ENCODE measurements around the gene ZEB1. TPM values are rescaled to one million over a fixed set of nuclear protein-coding genes. Genes with fewer than 3 reads are reported as not detected.
"Not testable (repeated sequence)": the region's sequence is repeated elsewhere in the genome, so short reads cannot be mapped to it uniquely, and the experiment has no call there.

ZEB1 gene
- total and polyA plus RNA-seq, 2 experiments from 2014 or later: 19.1 to 37.3 TPM

DNA sequence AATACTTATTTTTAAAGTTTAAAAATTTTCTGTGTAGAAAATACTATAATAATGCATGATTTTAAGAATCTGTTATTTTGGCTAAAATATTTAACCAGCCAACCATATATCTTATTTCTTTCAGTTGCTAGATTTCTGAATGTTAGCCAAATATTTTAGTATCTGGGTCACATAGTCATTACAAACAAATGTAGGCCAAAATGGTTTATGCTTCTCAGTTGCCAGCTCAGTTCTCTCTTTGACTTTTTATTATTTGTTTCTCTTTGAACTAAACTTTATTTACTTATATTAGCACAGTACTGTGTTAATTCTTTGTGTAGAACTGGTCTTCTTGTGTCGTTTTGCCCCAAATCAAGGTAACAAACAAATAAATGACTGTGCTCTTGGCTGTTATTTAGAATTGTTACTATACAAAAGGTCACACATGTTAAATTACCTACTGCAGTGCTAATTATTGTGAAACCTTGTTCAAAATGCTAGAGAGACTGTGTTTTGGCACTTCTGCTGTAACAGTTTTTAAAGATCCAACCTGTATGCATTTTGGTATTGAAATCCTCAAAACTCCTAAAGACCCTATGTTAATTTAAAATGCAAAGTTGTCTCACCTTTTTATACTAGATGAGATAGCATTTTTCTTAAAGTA lies 39.8 kb downstream of the ZEB1 start:
- H3K36me3 ChIP-seq: no peaks in the 10 kb centered on the region
- no peak overlapping the region for H3K27ac ChIP-seq
- TF ChIP-seq, protein P1, sequence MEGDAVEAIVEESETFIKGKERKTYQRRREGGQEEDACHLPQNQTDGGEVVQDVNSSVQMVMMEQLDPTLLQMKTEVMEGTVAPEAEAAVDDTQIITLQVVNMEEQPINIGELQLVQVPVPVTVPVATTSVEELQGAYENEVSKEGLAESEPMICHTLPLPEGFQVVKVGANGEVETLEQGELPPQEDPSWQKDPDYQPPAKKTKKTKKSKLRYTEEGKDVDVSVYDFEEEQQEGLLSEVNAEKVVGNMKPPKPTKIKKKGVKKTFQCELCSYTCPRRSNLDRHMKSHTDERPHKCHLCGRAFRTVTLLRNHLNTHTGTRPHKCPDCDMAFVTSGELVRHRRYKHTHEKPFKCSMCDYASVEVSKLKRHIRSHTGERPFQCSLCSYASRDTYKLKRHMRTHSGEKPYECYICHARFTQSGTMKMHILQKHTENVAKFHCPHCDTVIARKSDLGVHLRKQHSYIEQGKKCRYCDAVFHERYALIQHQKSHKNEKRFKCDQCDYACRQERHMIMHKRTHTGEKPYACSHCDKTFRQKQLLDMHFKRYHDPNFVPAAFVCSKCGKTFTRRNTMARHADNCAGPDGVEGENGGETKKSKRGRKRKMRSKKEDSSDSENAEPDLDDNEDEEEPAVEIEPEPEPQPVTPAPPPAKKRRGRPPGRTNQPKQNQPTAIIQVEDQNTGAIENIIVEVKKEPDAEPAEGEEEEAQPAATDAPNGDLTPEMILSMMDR (IDR thresholded peaks at IDR 0.05; ENCODE audit: low read depth, low read length): no peak
- peak in 1 of 2 donors; percentile 47 for DNase-seq (ENCODE audit: low read depth in 1 of 2, low spot score in 1 of 2)
- H3K4me1 ChIP-seq (ENCODE audit: low read depth): no peaks in the 10 kb centered on the region
- H3K4me3 ChIP-seq: no peak overlapping the region
- H3K9me3 ChIP-seq (ENCODE audit: low read depth): no peaks in the 10 kb centered on the region
- H3K27me3 ChIP-seq: no peaks in the 10 kb centered on the region

DNA sequence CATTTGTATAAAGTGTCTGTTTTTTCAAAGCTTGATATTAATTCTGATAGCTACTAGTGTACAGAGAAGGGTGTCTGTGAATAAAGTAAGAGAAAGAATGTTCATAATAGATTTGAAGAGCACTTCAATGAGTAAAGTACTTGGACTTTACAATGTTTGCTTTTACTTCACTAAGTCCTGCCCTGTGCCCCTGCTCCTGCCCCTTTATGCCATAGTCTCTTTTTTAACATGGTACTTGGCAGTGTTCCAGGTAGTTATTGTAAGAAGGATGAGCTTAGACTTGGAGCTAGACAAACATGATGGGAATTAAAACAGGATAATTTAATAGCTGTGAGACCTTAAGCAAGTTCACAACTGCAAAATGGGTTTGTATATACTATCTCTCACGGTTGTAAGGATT lies 41.0 kb downstream of the ZEB1 start:
- H3K27ac ChIP-seq: no peak overlapping the region
- no peaks in the 10 kb centered on the region for H3K36me3 ChIP-seq
- H3K4me3 ChIP-seq: no peak overlapping the region
- H3K4me1 ChIP-seq (ENCODE audit: low read depth): no peaks in the 10 kb centered on the region
- TF ChIP-seq, protein P1 (IDR thresholded peaks at IDR 0.05; ENCODE audit: low read depth, low read length): no peak
- no peak for DNase-seq (ENCODE audit: low read depth in 1 of 2, low spot score in 1 of 2)
- H3K9me3 ChIP-seq (ENCODE audit: low read depth): no peaks in the 10 kb centered on the region
- no peaks in the 10 kb centered on the region for H3K27me3 ChIP-seq

DNA sequence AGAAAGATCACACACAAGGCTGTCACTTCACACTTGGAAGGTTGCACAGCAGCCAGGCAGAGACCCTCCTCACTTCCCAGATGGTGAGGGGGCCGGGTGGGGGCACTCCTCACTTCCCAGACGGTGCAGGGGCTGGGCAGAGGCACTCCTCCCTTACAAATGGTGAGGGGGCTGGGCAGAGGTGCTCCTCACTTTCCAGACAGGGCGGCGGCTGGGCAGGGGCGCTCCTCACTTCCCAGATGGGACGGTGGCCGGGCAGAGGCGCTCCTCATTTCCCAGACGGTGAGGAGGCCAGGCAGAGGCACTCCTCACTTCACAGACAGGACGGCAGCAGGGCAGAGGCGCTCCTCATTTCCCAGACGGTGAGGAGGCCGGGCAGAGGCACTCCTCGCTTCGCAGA lies 42.5 kb downstream of the ZEB1 start:
- not testable (repeated sequence) for H3K36me3 ChIP-seq; H3K9me3 ChIP-seq (ENCODE audit: low read depth); H3K4me3 ChIP-seq; H3K27ac ChIP-seq; H3K27me3 ChIP-seq; DNase-seq (ENCODE audit: low read depth in 1 of 2, low spot score in 1 of 2); H3K4me1 ChIP-seq (ENCODE audit: low read depth)

DNA sequence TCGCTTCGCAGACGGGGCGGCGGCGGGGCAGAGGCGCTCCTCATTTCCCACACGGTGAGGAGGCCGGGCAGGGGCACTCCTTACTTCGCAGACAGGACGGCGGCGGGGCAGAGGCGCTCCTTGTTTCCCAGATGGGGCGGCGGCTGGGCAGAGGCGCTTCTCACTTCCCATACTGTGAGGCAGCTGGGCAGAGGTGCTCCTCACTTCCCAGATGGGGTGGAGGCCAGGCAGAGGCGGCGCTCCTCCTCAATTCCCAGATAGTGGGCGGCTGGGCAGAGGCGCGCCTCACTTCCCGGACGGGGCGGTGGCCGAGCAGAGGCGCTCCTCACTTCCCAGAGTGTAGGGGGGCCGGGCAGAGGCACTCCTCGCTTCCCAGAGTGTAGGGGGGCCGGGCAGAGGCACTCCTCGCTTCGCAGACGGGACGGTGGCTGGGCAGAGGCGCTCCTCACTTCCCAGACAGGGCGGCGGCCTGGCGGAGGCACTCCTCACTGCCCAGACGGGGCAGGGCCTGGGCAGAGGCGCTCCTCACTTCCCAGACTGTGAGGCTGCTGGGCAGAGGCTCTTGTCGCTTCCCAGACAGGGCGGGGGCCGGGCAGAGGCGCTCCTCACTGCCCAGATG lies 43.1 kb downstream of the ZEB1 start:
- H3K9me3 ChIP-seq (ENCODE audit: low read depth): no peaks in the 10 kb centered on the region
- no peak for DNase-seq (ENCODE audit: low read depth in 1 of 2, low spot score in 1 of 2)
- TF ChIP-seq, protein P1 (IDR thresholded peaks at IDR 0.05; ENCODE audit: low read depth, low read length): no peak

DNA sequence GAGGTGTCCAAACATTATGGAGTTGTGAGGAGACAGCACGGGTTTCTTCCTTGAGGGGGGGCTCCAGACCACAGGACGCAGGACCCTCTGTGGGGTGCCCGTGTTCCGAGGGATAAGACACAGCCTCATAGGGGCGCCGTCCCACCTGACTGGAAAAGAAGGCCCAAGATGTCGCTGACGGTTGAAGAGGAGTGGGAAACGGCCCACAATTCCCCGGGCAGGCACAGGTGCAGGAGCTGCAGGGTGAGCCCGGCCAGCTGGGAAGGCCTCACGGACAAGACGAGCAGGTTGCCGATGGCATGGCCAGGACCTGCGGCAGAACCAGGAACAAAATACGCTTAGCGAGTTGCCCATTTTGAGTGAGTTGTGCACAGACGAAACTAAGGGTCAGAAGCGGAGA lies 44.7 kb downstream of the ZEB1 start:
- not testable (repeated sequence) for H3K4me3 ChIP-seq; H3K27ac ChIP-seq; H3K4me1 ChIP-seq (ENCODE audit: low read depth); H3K36me3 ChIP-seq; H3K9me3 ChIP-seq (ENCODE audit: low read depth); DNase-seq (ENCODE audit: low read depth in 1 of 2, low spot score in 1 of 2); H3K27me3 ChIP-seq

More for the DNA sequence above, 43.1 kb downstream of the ZEB1 start:
- no peaks in the 10 kb centered on the region for H3K36me3 ChIP-seq
- no peaks in the 10 kb centered on the region for H3K27me3 ChIP-seq
- no peak overlapping the region for H3K27ac ChIP-seq
- no peak overlapping the region for H3K4me3 ChIP-seq
- no peaks in the 10 kb centered on the region for H3K4me1 ChIP-seq (ENCODE audit: low read depth)

DNA sequence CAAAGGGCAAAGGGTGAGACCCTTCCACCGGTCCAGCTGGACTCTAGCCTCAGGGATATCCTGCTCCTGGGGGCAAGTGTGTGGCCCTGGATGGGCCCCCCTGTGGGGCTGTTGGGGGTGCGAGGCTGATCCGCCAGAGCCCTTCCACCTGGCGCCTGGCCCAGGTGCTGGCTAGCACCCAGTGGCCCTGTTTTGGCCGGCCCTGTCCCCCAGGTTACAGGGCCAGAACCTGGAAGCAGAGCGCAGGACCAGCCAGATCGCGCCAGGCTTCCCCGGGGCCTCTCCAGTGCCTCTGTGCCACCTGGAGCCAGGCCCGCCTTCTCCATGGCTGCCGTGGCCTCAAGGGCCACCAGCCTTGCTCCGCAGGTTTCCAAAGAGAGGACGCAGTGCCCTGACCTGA lies 45.2 kb downstream of the ZEB1 start:
- H3K27me3 ChIP-seq; H3K9me3 ChIP-seq (ENCODE audit: low read depth); H3K4me3 ChIP-seq; DNase-seq (ENCODE audit: low read depth in 1 of 2, low spot score in 1 of 2); H3K4me1 ChIP-seq (ENCODE audit: low read depth); H3K27ac ChIP-seq; H3K36me3 ChIP-seq: not testable (repeated sequence)

DNA sequence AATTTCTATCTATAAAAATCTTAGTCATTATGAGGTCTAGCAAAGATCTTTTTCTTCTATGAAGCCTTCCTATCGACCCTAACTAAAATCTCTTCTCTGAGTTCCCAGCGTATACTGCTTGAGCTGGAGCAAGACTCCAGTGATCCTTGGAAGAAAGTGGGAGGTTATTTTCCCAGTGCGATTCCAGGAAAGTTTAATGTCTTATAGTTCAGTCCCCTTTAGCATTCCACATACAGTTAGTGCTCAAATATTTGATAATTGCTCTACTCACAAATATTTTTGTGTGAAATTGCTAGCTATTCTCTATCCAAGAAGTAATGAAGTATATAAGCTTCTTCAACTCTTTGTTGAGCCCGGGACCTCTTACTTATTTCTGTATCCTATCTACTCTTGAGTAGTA lies 47.7 kb downstream of the ZEB1 start:
- Histone ChIP-seq H3K4me3 (no peak overlapping the region), H3K27ac (no peak overlapping the region), H3K4me1 (ENCODE audit: low read depth) (no peaks in the 10 kb centered on the region), H3K36me3 (no peaks in the 10 kb centered on the region), H3K9me3 (ENCODE audit: low read depth) (no peaks in the 10 kb centered on the region), H3K27me3 (no peaks in the 10 kb centered on the region)
- DNase-seq (ENCODE audit: low read depth in 1 of 2, low spot score in 1 of 2): no peak
- TF ChIP-seq, protein P1 (IDR thresholded peaks at IDR 0.05; ENCODE audit: low read depth, low read length): no peak
